ENCODE data around the gene WWC2. TPM values are rescaled to one million over a fixed set of nuclear protein-coding genes. Genes with fewer than 3 reads are reported as not detected.

Gene WWC2
- total RNA-seq, 4 donors from 2014 or later: 26.9 to 45.9 (median 41.4) TPM

- H3K27ac ChIP-seq: peak overlapping the region; percentile 39 to 47
- TF ChIP-seq CTCF (IDR thresholded peaks at IDR 0.05): no peak
- TF ChIP-seq POLR2A (IDR thresholded peaks at IDR 0.05): no peak
- no peaks in the 10 kb centered on the region for H3K9me3 ChIP-seq
- H3K27me3 ChIP-seq: no peaks in the 10 kb centered on the region
- no peaks in the 10 kb centered on the region for H3K4me1 ChIP-seq
- no peaks in the 10 kb centered on the region for H3K36me3 ChIP-seq
- intact Hi-C loops (cut with DNase I; ENCODE audit: low total_unique reads): no loop called here
- DNase-seq: peak in 1 of 2 donors; percentile 26
- H3K4me3 ChIP-seq: no peak overlapping the region
Observed at GRCh38 chr4:183256343-183256742, 157.3 kb downstream of the WWC2 start.

DNA sequence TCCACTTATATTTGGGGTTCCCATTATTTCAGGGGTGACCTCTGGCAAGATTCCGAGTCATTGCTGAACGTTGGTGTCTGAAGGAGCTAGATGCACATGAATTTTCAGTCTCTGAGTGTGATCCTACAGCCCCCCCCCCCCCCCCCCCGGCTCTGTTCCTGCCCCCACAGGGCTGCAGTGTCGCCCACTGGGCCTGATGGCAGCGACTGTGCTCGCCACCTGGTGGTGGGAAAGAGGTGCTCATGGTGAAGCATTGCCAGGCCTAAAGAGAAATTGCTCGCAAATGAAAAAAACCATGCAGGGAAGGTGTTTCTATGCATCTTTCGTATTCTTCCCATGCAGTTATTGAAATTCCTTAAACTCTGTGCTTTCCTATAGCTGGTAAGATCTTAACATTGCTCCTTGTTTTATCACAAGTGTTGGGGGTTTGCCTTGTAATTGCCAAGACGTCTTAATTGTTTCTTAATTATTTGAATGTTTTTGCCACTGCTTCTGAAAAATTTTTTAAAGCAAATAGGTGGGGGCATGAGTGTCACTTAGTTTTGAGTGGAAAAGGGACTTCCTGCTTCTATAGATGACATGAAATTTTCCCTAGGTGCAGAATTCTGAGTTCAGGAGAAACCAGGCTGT, 157.8 kb downstream of the WWC2 start:
- Histone ChIP-seq H3K4me1 (no peaks in the 10 kb centered on the region), H3K9me3 (no peaks in the 10 kb centered on the region), H3K36me3 (no peaks in the 10 kb centered on the region), H3K27me3 (no peaks in the 10 kb centered on the region), H3K4me3 (no peak overlapping the region), H3K27ac (peak overlapping the region; percentile 39 to 47)
- TF ChIP-seq POLR2A (IDR thresholded peaks at IDR 0.05) (no peak), CTCF (IDR thresholded peaks at IDR 0.05) (peak; percentile 47 to 86 (median 74))
- DNase-seq: peak; percentile 47 to 58
- intact Hi-C loops (cut with DNase I; ENCODE audit: low total_unique reads): no loop called here

GRCh38 chr4:183257808-183258207, 158.8 kb downstream of the WWC2 start:
- no peaks in the 10 kb centered on the region for H3K36me3 ChIP-seq
- DNase-seq: no peak
- intact Hi-C loops (cut with DNase I; ENCODE audit: low total_unique reads): no loop called here
- no peak overlapping the region for H3K4me3 ChIP-seq
- H3K27me3 ChIP-seq: no peaks in the 10 kb centered on the region
- no peak for TF ChIP-seq POLR2A (IDR thresholded peaks at IDR 0.05)
- no peak for TF ChIP-seq CTCF (IDR thresholded peaks at IDR 0.05)
- H3K9me3 ChIP-seq: no peaks in the 10 kb centered on the region
- H3K27ac ChIP-seq: no peak overlapping the region
- H3K4me1 ChIP-seq: no peaks in the 10 kb centered on the region

DNA sequence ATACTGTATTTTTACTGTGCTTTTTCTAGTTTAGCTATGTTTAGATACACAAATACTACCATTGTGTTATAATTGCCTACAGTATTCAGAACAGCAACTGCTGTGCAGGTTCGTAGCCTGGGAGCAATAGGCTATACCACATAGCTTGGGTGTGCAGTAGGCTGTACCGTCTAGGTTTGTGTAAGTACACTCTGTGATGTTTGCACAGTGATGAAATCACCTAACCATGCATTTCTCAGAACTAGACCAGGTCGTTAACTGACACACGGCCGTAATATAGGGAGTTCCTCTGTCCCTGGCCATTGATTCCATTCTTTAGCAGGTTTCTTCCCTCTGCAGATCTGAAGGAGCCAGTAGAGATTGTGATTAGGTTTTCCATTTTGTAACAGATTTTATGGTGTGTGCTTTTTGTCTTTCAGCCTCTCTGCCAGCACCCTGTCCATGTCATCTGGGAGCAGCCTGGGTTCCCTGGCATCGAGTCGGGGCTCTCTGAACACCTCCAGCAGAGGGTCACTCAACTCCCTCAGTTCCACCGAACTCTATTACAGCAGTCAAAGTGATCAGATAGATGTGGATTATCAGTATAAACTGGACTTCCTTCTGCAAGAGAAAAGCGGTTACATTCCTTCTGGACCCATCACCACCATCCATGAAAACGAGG, 161.6 kb downstream of the WWC2 start:
- H3K4me3 ChIP-seq: no peak overlapping the region
- no peaks in the 10 kb centered on the region for H3K4me1 ChIP-seq
- no peaks in the 10 kb centered on the region for H3K9me3 ChIP-seq
- intact Hi-C loops (cut with DNase I; ENCODE audit: low total_unique reads): loop anchor here (5.0 kb wide), 2 partner anchors 183 to 323 kb away; no protein-coding TSS in a partner anchor
- no peak for DNase-seq
- no peak overlapping the region for H3K27ac ChIP-seq
- H3K36me3 ChIP-seq: no peaks in the 10 kb centered on the region
- TF ChIP-seq CTCF (IDR thresholded peaks at IDR 0.05) (no peak), POLR2A (IDR thresholded peaks at IDR 0.05) (no peak)
- H3K27me3 ChIP-seq: no peaks in the 10 kb centered on the region

Data from uterus (tissue), 4 donors.